Activated naive CD4-positive, alpha-beta T cell treated with anti-CD3 and anti-CD28 coated beads, Interleukin-2, amount 50 U/mL, for 72 hours (primary cell): ENCODE data around the gene NDUFC2. TPM values are rescaled to one million over a fixed set of nuclear protein-coding genes. Genes with fewer than 3 reads are reported as not detected.
"Not testable (repeated sequence)": the region's sequence is repeated elsewhere in the genome, so short reads cannot be mapped to it uniquely, and the experiment has no call there.

Experiments used
- ATAC-seq, 2 donors: fragments of 150-1000 bp; cut with Tn5 transposase; 2 replicates each; pipeline ENCODE4 v1.10.0; 2021; ENCODE audit warnings: mild to moderate bottlenecking in 2 of 2, moderate library complexity in 2 of 2
- DNase-seq, 2 donors: peaks; one replicate each; pipeline ENCODE4 v3.0.0; 2021 to 2022; ENCODE audit warnings: low spot score in 2 of 2
- H3K27ac Mint-ChIP-seq, 2 donors: one replicate each; pipeline ENCODE4 v1.8.0; 2022; ENCODE audit warnings: mild to moderate bottlenecking in 2 of 2, mixed read lengths in 2 of 2
- H3K36me3 Mint-ChIP-seq, 2 donors: one replicate each; pipeline ENCODE4 v1.8.0; 2022; ENCODE audit warnings: mixed read lengths in 2 of 2
- H3K9me3 Mint-ChIP-seq, 2 donors: one replicate each; pipeline ENCODE4 v1.8.0; 2022; ENCODE audit warnings: mixed read lengths in 2 of 2
- total RNA-seq, 2 donors: library from RNA; stranded (reverse); gene quantifications; one replicate each; pipeline ENCODE4 v1.2.3, GENCODE V29; 2022

NDUFC2 gene
- total RNA-seq, 2 donors from 2014 or later = 64.6 to 178 TPM

DNA sequence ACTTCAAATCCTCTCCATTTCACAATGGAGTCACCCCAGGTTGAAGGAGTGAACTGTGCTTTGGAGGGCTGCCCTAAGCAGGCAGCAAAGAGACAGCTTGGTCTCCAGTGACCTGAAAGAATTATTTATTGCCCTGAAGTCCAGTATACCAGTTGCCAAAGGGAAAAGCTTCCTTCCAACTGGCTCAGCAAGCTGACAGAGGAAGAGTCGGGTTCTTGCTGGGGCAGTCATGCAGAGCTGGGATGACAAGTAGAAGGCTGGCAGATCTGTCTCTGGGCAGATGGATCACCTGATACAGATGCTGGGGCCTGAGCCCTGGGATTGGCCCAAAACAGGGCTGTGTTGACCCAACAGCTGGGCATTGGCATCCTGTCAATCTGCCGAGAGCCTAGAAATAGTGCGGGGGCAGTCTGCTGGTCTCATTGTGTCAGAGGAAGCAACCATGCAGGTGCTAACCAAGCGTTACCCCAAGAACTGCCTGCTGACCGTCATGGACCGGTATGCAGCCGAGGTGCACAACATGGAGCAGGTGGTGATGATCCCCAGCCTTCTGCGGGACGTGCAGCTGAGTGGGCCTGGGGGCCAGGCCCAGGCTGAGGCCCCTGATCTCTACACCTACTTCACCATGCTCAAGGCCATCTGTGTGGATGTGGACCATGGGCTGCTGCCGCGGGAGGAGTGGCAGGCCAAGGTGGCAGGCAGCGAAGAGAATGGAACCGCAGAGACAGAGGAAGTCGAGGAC lies 16.1 kb downstream of the NDUFC2 start, which contains the start of gene THRSP:
Gene THRSP, plus strand, starts transcription at position 422 of the 742 bp plus-strand sequence. Its CDS starts 21 bp downstream, at position 443.
- DNase-seq (no peak), ATAC-seq (no peak)
- peak within 1 kb of the TSS; percentile 41 to 47 for H3K27ac Mint-ChIP-seq
- peaks cover 0 to 7% of the 10 kb centered on the region in 2 donors for H3K9me3 Mint-ChIP-seq
- H3K36me3 Mint-ChIP-seq = peaks cover 9 to 13% of the 10 kb centered on the region in 2 donors

DNA sequence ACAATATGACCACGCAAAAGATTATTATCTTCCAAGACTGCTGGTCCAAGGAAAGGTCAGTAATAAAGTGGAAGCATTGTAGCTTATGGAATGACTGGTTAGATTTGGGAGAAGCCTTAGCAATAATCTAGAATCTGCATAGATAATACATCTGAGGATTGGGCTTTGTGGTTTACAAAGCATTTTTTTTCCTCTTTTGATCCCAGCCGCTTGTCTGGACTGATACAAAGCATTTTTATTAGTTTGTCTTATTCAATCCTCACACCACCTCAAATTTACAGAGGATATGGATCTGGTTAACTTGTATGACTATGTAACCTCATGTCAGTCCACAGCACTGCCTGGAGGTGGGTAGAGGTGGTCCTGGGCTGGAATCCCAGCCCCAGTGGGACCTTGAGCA lies 17.0 kb downstream of the NDUFC2 start:
- no peak for DNase-seq
- Mint-ChIP-seq H3K36me3 (peaks cover 4 to 6% of the 10 kb centered on the region in 2 donors), H3K27ac (no peak overlapping the region), H3K9me3 (peaks cover 0 to 4% of the 10 kb centered on the region in 2 donors)
- ATAC-seq = no peak

DNA sequence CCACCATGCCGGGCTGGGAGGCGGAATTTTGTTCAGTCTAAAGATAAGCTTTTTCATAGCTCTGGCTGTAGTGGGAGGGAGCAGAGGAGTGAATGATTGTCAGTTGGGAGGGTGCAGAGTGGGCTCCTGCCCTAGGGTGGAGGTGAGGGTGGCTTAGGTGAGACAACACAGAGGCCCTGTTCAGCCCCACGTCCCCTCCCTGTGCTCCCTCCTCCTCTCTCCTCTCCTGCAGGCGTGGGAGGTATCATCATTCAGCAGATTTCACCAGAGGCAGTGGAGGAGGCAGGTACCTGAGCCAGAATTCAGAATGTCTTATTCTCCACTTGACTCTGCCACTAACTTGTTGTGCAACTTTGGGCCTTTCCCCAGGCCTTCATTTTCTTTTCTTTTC lies 17.7 kb downstream of the NDUFC2 start:
- Mint-ChIP-seq H3K27ac (peak overlapping the region in 1 of 2 donors; percentile 60), H3K9me3 (no peaks in the 10 kb centered on the region), H3K36me3 (no peaks in the 10 kb centered on the region)
- DNase-seq = no peak
- no peak for ATAC-seq

DNA sequence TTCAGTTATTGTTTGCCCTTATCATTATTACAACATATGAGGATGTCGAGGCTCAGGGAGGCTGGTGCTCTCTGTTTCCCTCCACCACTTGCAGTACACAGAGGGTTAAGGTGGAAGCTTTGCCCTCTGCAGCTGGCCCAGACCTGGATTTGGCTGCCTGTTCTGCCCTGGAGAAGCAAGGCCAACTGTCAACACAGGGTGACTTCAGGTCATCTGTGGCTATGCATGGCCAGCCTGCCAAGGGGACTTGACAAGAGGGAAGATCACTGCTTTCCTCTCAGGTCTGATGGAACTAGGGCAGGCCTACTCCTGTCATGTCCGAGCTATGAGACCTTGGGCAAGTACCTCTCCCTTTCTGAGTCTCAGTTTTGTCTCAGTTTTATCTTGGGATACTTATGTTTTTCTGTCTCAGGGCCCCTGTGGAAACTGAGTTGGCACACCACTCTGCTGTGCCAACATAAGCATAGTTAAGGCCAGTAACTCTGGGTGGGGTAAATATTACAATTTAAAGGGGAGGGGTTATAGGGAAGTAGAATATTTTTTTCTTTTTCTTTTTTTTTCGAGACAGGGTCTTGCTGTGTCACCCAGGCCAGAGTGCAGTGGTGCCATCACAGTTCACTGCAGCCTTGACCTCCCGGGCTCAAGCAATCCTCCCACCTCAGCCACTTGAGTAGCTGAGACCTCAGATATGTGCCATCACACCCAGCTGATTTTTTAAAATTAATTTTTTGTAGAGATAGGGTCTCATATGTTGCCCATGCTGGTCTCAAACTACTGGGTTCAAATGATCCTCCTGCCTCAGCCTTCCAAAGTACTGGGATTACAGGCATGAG lies 18.4 kb downstream of the NDUFC2 start:
- DNase-seq (no peak), ATAC-seq (no peak)
- H3K36me3 Mint-ChIP-seq = no peaks in the 10 kb centered on the region
- no peak overlapping the region for H3K27ac Mint-ChIP-seq
- no peaks in the 10 kb centered on the region for H3K9me3 Mint-ChIP-seq

DNA sequence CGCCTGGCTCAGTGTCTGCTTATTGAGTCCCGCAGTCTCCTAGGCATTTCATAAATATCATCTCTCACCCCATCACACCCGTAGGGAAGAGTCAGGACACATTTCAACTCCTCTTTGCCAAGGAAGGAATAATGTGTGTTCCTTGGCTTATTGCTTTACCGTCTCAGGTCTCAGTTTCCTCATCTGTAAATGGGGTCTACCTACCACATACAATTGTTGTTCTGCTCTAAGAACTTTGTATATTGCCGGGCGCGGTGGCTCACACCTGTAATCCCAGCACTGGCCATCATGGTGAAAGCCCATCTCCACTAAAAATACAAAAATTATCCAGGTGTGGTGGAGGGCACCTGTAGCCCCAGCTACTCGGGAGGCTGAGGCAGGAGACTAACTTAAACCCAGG lies 19.1 kb downstream of the NDUFC2 start:
- Mint-ChIP-seq H3K27ac (no peak overlapping the region), H3K36me3 (no peaks in the 10 kb centered on the region), H3K9me3 (no peaks in the 10 kb centered on the region)
- DNase-seq (no peak), ATAC-seq (no peak)

DNA sequence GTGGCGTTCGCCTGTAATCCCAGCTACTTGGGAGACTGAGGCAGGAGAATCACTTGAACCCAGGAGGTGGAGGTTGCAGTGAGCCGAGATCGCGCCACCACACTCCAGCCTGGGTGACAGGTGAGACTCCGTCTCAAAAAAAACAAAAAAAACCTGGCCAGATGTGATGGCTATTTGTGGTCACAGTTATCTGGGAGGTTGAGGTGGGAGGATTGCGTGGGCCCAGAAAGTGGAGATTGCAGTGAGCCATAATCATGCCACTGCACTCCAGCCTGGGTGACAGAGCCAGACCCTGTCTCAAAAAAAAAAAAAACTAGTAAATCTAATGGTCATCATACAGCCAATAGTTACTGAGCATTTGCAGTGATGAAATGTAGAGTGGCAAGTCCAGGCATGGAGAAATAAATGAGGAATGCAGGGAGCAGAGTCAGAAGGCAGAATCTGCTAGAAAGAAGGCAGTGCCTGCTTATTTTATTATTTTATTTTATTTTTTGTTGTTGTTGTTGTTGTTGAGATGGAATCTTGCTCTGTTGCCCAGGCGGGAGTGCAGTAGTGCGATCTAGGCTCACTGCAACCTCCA lies 19.8 kb downstream of the NDUFC2 start:
- not testable (repeated sequence) for H3K27ac Mint-ChIP-seq, H3K9me3 Mint-ChIP-seq, H3K36me3 Mint-ChIP-seq, ATAC-seq, DNase-seq

DNA sequence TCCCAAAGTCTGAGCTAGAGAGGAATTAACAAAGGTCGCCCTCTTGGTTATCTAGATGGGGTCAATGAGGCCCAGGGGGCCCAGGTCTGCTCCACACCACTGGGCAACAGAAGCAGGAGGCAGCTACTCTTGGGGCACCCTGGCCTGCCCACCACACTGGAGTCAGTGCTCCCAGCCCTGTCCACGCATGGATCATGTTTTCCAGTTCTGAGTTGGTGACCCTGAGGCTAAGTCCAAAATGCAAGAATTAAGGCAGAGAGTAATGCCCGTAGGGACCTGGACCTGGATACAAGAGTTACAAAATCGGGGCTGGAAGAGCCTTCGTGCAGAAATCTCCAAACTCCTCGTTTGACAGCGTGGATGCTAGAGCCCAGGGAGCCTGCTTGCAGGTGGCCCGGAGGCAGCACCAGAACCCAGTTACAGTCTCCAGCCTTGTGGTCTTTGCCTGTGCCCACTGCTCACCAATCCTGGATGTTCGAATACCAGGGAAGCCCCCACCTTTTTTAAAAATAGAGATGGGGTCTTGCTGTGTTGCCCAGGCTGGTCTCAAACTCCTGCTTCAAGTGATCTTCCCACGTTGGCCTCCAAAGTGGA lies 22.1 kb downstream of the NDUFC2 start:
- H3K9me3 Mint-ChIP-seq = no peaks in the 10 kb centered on the region
- H3K36me3 Mint-ChIP-seq = no peaks in the 10 kb centered on the region
- ATAC-seq (no peak), DNase-seq (no peak)
- no peak overlapping the region for H3K27ac Mint-ChIP-seq

DNA sequence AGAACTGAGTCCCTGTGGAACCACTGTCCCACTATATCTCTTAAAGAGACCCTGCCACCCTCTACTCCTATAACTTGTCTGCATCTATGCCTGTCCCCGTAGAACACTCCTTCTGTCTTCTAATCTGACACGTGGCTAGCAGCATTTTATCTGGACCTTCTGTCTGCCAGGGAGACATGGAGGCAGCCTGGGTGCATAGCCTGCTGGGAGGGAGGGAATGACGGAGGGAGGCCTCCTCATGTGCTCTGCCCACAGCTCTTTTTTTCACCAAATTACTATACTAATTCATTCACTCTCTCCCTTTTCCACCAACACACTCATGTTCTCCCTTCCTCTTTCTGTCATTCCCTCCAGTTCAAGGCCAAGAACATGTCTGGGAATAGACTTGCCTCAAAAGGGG lies 23.6 kb downstream of the NDUFC2 start:
- ATAC-seq = no peak
- DNase-seq = no peak
- H3K36me3 Mint-ChIP-seq = no peaks in the 10 kb centered on the region
- H3K9me3 Mint-ChIP-seq = no peaks in the 10 kb centered on the region
- H3K27ac Mint-ChIP-seq = no peak overlapping the region

DNA sequence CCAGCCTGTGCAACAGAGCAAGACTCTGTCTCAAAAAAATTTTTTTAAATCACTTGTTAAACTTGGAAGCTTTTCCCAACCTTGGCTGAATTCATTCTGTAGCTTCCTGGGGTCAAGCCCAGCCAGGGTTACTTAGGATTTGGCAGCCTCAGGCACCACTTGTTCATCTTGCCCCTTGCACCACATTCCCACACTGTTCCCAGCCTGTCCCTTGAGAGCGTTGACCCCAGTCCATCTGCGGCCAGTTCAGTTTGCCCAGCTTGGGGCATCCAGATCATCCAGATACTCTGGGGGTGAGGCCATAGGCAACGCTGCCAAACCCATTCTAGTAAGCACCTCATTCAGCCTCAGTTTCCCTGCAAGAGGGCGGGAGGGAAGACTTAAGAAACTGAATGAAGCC lies 24.7 kb downstream of the NDUFC2 start:
- Mint-ChIP-seq H3K36me3 (no peaks in the 10 kb centered on the region), H3K9me3 (no peaks in the 10 kb centered on the region), H3K27ac (no peak overlapping the region)
- ATAC-seq = no peak
- no peak for DNase-seq

DNA sequence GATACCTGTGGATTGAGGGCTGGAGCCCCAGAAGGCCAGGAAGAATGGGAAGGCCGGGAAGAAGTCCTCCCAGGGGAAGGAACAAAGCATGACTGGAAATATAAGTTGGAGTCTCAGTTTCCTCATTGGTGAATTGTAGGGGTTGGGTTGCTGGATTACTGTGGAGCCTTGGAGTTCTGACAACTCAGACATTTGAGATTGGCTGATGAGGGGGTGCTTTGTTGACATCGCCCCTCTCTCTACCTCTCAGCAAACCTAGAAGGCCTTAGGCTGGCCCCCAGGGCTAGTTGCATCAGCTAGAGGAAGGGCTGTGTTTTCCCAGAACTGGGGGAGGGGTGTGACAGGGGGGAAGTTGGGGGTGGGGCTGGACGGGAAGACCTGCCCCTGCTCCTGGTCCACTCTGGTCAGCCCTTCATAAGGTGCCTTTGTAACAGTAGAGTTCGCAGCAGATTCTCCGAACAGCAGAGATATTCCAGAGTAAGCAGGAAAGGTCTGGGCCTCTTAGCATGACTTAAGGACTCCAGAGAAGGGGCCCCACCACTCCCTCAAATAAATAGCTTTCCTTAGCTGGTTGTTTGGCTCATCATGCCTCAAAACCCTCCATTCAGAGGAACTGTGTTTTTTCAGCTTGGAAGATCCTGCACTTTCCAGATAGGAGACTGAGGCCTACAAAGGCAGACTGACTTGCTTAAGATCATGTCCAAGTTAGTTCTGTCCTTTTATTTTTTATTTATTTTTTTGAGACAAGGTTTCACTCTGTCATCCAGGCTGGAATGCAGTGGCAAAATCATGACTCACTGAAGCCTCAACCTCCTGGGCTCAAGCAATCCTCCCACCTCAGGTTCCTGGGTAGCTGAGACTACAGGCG lies 28.5 kb downstream of the NDUFC2 start:
- no peak for ATAC-seq
- Mint-ChIP-seq H3K9me3 (no peaks in the 10 kb centered on the region), H3K36me3 (no peaks in the 10 kb centered on the region), H3K27ac (peak overlapping the region; percentile 41 to 87)
- DNase-seq = no peak

DNA sequence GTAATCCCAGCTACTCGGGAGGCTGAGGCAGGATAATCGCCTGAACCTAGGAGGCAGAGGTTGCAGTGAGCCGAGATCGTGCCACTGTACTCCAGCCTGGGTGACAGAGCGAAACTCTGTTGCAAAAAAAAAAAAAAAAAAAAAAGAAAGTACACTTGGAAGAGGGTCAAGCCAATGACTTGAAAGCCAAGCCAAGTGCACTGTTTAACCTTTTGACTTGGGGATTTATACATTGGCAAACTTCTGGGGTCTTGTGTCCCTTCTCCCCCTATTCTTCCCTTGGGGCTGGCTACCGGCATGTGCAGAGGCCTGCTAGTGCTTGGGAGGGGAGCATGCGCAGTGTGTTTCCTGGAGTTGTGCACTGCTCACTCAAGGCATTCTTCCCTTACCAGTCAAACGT lies 30.3 kb downstream of the NDUFC2 start:
- ATAC-seq = no peak
- no peaks in the 10 kb centered on the region for H3K9me3 Mint-ChIP-seq

DNA sequence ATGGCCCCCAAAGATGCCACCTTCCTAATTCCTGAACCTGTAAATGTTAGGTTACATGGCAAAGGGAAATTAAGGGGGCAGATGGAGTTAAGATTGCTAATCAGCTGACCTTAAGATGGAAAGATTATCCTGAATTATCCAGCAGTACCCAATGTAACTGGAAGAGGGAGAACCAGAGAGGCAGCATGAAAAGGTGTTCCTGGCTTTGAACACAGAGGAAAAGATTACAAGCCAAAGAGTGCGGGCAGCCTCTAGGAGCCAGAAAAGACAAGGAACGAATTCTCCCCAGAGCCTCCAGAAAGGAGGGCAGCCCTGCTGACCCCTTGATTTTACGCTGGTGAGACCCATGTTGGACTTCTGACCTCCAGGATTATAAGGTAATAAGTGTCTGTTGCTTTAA lies 31.1 kb downstream of the NDUFC2 start:
- no peaks in the 10 kb centered on the region for H3K36me3 Mint-ChIP-seq
- no peak for ATAC-seq
- no peaks in the 10 kb centered on the region for H3K9me3 Mint-ChIP-seq
- no peak overlapping the region for H3K27ac Mint-ChIP-seq
- DNase-seq = no peak

More for the DNA sequence above, 30.3 kb downstream of the NDUFC2 start:
- DNase-seq = no peak
- no peak overlapping the region for H3K27ac Mint-ChIP-seq
- H3K36me3 Mint-ChIP-seq = no peaks in the 10 kb centered on the region

DNA sequence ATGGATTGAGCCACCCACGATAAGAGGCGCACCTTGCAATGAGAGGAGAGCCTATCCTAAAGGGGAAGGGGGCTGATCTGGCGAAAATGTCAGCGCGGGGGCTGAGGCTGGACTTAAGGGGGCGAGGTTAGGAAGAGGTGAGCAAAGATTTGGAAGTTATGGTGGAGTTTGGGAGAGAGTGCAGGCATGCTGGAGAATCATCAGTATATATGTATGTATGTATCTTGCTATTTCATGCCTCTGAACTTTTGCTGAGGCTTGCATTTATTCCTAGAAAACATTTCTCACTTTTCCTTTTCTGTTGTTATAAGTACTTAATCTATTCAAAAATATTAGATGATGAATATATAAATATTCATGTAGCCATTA lies 33.2 kb downstream of the NDUFC2 start:
- Mint-ChIP-seq H3K27ac (no peak overlapping the region), H3K9me3 (no peaks in the 10 kb centered on the region), H3K36me3 (no peaks in the 10 kb centered on the region)
- no peak for DNase-seq
- ATAC-seq = peak in 1 of 2 donors; percentile 28

DNA sequence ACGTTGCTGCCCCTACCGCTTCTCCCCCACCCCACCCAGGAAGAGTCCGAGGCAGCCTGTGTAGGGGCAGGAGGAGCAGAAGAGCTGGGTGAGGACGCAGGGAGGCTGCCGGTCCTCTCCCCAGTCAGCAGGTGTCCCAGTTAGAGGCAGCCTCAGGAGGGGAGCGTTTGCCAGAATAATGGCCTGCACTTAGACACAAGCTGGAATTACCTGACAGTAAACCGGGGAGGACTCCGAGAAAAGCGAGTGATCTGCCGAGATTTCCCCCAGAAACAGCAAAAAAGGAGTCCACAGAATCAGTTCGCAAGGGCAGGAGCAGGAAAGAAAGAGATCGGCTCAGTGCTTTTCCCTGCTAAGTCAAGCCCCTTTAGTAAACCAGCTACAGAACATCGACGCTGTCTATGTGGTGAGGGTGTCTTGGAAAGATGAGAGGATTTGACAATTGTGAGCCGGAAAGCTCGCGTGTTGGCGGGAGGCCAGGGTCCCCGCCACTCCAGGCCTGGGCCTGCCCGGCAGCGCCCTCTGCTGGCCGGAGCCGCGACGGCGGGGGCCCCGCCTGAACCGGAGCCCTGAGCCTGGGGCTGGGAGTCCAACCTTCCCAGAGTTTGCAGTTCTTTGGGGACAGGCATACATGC lies 33.7 kb downstream of the NDUFC2 start:
- ATAC-seq (peak; percentile 97 to 98), DNase-seq (peak; percentile 78 to 95)
- H3K9me3 Mint-ChIP-seq = no peaks in the 10 kb centered on the region
- no peak overlapping the region for H3K27ac Mint-ChIP-seq
- H3K36me3 Mint-ChIP-seq = no peaks in the 10 kb centered on the region

DNA sequence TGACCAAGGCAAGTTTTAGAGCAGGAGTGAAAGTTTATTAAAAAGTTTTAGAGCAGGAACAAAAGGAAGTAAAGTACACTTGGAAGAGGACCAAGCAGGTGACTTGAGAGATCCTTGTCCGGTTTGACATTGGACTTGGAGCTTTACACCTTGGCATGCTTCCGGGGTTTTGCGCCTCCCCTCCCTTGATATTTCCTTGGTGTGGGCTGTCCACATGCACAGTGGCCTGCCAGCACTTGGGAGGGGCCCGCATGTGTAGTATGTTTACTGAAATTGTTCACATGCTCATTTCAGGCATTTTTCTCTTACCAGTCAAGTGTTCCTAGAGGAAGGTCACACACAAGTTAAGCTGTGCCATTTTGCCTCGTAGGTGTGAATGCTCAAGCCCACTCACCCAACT lies 35.0 kb downstream of the NDUFC2 start:
- Mint-ChIP-seq H3K27ac (no peak overlapping the region), H3K36me3 (no peaks in the 10 kb centered on the region), H3K9me3 (no peaks in the 10 kb centered on the region)
- no peak for DNase-seq
- ATAC-seq = no peak
